SKM-1 treated with dmso at 0.1 percent for 144 hours (cell line): Measurements from ENCODE around the gene PET100.

ENCODE experiments used
- DNase-seq: peaks from one replicate; lab custom pipeline; 2025; ENCODE audit not compliant: unreplicated experiment; lab: John Stamatoyannopoulos, UW

Gene PET100

GRCh38 chr19:7612282-7613274 lies 17.0 kb upstream of the PET100 start:
- no peak for DNase-seq

- no peak for DNase-seq
These were observed 14.5 kb upstream of the PET100 start for GRCh38 chr19:7614859-7615741.

- no peak for DNase-seq
These were observed 12.4 kb upstream of the PET100 start for GRCh38 chr19:7617172-7617571.

DNA sequence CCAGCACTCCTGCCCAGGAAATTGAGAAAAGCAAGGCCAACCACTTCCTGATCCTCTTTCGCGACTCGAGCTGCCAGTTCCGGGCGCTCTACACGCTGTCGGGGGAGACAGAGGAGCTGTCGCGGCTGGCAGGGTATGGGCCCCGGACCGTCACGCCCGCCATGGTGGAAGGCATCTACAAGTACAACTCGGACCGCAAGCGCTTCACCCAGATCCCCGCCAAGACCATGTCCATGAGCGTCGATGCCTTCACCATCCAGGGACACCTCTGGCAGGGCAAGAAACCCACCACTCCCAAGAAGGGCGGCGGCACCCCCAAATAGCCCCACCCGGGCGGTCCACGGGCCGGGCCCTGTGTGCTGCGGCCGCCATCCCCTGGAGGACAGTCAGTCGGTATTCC lies 11.9 kb upstream of the PET100 start:
- no peak for DNase-seq

DNA sequence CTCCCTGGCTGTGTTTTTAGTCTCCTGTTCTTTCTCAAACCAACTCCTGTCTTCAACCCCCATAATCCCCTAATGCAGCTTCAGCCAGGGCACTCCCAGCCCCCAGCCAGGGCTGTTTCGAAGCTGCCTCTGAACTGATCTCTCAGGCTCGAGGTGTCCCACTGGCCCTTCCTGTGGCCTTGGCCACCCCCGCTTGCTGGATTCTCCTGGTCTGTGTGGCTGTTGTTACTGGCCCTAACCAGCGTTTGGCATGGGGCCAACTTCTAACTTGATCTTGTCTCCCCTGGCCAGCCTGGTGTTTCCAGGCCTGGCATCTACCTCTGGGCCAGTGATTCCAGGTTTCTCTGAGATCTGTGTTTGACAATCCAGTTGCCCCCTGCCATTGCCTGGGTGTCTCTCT lies 11.2 kb upstream of the PET100 start:
- no peak for DNase-seq

GRCh38 chr19:7618771-7619510 lies 10.7 kb upstream of the PET100 start:
- no peak for DNase-seq

- no peak for DNase-seq
These were observed 9.7 kb upstream of the PET100 start for GRCh38 chr19:7619671-7620441.

- no peak for DNase-seq
These were observed 8.9 kb upstream of the PET100 start for GRCh38 chr19:7620442-7621412.

GRCh38 chr19:7622933-7623685 lies 6.5 kb upstream of the PET100 start:
- no peak for DNase-seq

DNA sequence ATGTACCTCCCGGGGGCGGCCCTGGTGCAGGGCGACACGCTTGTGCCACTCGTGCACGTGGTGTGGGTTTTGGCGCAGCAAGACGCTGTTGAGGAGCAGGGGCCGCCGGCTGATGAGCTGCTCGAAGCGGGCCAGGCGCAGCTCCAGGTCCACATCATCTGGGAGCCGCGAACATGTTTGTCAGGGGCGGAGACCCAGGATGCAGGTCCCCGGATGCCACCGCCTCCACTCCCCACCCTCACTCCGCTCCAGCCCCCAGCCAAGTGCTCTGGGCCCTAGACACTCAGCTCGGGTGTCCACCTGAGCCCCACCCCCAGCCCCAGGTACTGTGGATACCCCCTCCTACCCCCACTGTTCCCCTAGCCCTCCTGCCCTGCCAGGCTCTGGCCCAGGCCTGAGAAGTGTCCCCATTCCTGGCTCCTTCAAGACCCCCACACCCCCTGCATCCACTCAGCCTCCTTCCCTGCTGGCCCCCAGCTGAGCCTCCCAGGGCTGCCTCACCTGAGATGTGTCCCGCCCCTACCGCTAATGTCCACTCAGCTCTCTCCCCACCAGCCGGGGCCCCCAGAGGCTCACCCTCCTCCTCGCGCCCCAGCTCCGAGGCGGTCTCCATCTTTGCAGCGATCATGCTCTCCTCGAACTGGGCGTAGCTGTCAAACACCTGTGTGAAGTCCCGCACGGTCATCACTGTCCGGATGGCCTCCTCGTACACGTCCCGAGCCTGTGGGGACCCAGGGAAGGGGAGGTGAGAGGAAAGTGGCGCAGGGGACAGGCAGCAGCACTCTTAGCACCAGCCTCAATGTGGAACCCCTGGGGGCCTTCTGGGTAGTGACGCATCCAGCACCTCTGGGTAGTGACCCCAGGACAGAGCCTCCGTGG lies 5.6 kb upstream of the PET100 start:
- no peak for DNase-seq

DNA sequence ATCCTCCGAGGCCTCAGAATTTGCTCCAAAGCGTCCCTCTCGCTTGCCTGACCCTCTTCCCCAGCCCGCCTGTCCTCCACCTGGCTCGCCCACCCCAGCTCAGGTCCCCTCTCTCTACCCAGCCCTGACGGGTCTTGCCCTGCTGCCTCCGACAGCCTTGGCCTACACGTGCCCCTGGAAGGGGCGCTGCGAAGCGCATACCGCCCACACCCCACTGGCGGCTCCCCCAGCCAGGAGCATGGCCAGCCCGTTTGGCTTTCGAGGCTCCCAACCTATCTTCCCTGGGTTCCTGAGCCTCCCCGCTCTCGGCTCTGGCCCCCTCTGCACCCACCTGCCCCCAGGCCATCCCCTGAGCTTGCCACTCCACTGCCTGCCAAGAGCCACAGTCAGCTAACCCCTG lies 4.8 kb upstream of the PET100 start:
- no peak for DNase-seq

DNA sequence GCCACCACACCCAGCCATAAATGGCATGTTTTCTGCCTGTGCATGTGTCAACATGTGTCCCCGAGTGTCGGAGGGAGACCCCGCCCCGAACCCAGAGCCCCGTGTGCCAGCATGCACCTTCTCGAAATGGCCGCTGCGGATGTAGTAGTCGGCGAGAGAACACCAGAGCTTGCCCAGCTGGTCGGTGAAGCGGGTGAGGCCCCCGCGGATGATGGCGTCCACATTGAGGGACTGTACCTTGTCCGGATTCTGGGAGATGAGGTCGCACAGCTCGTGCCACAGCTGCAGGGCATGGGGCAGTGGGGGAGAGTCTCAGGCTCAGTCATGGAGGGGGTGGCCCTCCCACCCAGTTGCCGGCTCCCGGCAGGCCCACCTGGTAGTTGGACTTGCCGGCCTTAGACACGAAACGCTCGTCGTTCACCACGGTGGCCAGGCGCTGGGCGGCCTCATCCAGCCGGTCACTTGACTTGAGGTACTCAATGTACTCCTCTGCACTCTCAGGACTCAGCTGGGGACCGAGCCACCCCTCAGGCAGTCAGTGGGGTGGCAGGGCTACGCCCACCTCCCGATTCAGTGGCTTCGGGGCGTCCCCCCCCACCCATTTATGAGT lies 3.7 kb upstream of the PET100 start:
- DNase-seq: no peak

DNA sequence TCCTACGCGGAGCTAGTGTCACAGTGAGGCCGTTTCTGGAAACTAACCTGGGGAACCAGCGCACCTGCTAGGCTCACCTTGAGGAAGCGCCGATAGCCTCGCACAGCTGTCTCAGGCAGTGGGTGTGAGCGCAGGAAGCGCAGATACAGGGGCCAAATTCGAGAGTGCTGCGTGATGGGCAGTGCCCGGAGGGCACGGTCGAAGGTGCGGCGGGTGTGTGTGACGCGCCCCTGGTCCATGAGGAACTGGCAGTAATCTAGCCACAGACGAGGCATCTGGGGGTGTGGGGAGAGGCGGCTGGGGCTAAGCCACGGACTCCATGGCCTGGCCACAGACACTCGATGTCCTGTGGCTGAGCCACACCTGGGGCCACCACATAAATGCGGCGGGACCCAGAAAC lies 2.4 kb upstream of the PET100 start:
- no peak for DNase-seq

DNA sequence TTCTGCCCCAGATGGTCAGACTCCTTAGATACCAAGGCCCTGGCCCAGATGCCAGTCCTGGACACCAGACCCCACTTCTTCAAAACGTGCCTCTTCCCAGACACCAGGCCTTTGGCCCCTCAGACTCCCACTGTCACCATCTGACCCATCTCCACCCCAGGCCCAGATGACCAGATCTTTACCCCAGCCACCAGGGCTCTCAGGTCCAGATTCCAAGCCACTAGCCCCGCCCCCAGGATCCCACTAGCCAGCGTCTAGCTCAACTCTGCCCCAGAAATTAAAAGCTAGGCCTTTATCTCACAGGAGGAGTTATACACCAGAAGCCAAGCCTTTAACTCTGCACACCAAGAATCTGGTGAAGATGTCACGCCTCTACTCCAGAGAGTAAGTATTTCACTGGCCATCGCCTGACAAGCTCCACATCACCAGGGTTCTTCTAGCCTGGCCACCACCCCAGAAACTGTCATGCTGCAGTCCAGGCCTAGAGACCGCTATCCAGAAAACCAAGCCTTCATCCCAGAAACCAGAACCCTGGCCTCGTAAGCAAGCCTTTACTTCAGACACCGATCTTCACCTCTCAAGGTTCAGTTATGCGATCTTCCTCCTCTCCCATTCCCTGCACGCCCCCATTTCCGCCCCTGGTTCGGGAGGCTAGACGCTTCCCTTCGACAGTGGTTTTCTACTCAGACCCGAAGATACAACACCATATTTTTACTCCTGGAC lies 843 bp upstream of the PET100 start:
- DNase-seq: no peak

GRCh38 chr19:7631577-7631976 lies 2.0 kb downstream of the PET100 start:
- DNase-seq: no peak
